NCI-H1092 treated with DMSO at 0.1 percent for 48 hours (cell line): ENCODE results near the gene ULK1.
"Not testable (repeated sequence)": the region's sequence is repeated elsewhere in the genome, so short reads cannot be mapped to it uniquely, and the experiment has no call there.

Source experiments
- DNase-seq: peaks from one replicate; lab custom pipeline; 2025; lab: John Stamatoyannopoulos, UW

ULK1 gene

GRCh38 chr12:131943389-131943788 lies 49.0 kb downstream of the ULK1 start:
- no peak for DNase-seq

- no peak for DNase-seq
Measured at GRCh38 chr12:131943876-131944275, 49.5 kb downstream of the ULK1 start.

GRCh38 chr12:131944601-131945251 lies 50.3 kb downstream of the ULK1 start:
- no peak for DNase-seq

GRCh38 chr12:131946757-131947156 lies 52.3 kb downstream of the ULK1 start:
- DNase-seq, result no peak

- DNase-seq, result no peak
Measured at GRCh38 chr12:131947482-131948027, 53.1 kb downstream of the ULK1 start.

- DNase-seq, result no peak
Measured at GRCh38 chr12:131948166-131948712, 53.8 kb downstream of the ULK1 start.

- DNase-seq, result not testable (repeated sequence)
Measured at GRCh38 chr12:131948713-131949430, 54.5 kb downstream of the ULK1 start.

- DNase-seq, result peak; percentile 82
Measured at GRCh38 chr12:131949431-131950181, 55.2 kb downstream of the ULK1 start, which contains the start of gene EP400. Gene EP400, plus strand, starts transcription at chr12:131949942. Its CDS starts 10,678 bp downstream, at chr12:131960620.

- peak; percentile 15 for DNase-seq
Measured at GRCh38 chr12:131950182-131950913, 55.9 kb downstream of the ULK1 start.

- DNase-seq, result not testable (repeated sequence)
Measured at GRCh38 chr12:131953810-131954209, 59.4 kb downstream of the ULK1 start.

GRCh38 chr12:131954460-131954859 lies 60.0 kb downstream of the ULK1 start:
- not testable (repeated sequence) for DNase-seq

- DNase-seq, result no peak
Measured at GRCh38 chr12:131959116-131959515, 64.7 kb downstream of the ULK1 start.

GRCh38 chr12:131959641-131960589 lies 65.5 kb downstream of the ULK1 start:
- no peak for DNase-seq

- DNase-seq, result not testable (repeated sequence)
Measured at GRCh38 chr12:131960590-131961325, 66.3 kb downstream of the ULK1 start.

- DNase-seq, result not testable (repeated sequence)
Measured at GRCh38 chr12:131961328-131961727, 66.9 kb downstream of the ULK1 start.

GRCh38 chr12:131962069-131962468 lies 67.6 kb downstream of the ULK1 start:
- no peak for DNase-seq

GRCh38 chr12:131963381-131963780 lies 69.0 kb downstream of the ULK1 start:
- no peak for DNase-seq

- no peak for DNase-seq
Measured at GRCh38 chr12:131965073-131965472, 70.7 kb downstream of the ULK1 start.

GRCh38 chr12:131971226-131971625 lies 76.8 kb downstream of the ULK1 start:
- no peak for DNase-seq
